Immature natural killer cell (primary cell): ENCODE data around the gene NOLC1. TPM values are rescaled to one million over a fixed set of nuclear protein-coding genes. Genes with fewer than 3 reads are reported as not detected.

ENCODE experiments used
- polyA plus RNA-seq, 3 donors: library from polyadenylated mRNA; unstranded; fragments of 300-500 nt; fragmentation: Illumina TruSeq; gene quantifications; one replicate each; pipeline ENCODE4 v1.2.3, GENCODE V29; 2021

NOLC1 gene
- polyA plus RNA-seq, 3 donors from 2014 or later = 15.1 to 80.4 (median 29.4) TPM

Other genes starting within 250 kb of the NOLC1 start
- 10 to 100 TPM; 14.4 to 19.8 (median 17.5) TPM for gene ARMH3, start 96.2 kb upstream of the NOLC1 start, polyA plus RNA-seq
- gene HPS6, start 87.0 kb upstream of the NOLC1 start, polyA plus RNA-seq = 10 to 100 TPM; 33.3 to 38.4 (median 34.0) TPM
- 10 to 100 TPM in 2 of 3 donors, 1 to 10 TPM in 1; 5.5 to 24.8 (median 24.2) TPM for gene LDB1, start 32.0 kb upstream of the NOLC1 start, polyA plus RNA-seq
- gene PPRC1, start 19.3 kb upstream of the NOLC1 start, polyA plus RNA-seq = 10 to 100 TPM in 1 of 3 donors, 1 to 10 TPM in 2; 3.8 to 10.9 (median 7.5) TPM
- not detected for gene ELOVL3, start 73.9 kb downstream of the NOLC1 start, polyA plus RNA-seq
- not detected for gene PITX3, start 89.1 kb downstream of the NOLC1 start, polyA plus RNA-seq
- 10 to 100 TPM in 1 of 3 donors, 1 to 10 TPM in 2; 3.5 to 23.2 (median 7.3) TPM for gene GBF1, start 93.1 kb downstream of the NOLC1 start, polyA plus RNA-seq
- gene NFKB2, start 243.3 kb downstream of the NOLC1 start, polyA plus RNA-seq = 10 to 100 TPM in 1 of 3 donors, 1 to 10 TPM in 2; 3.6 to 11.4 (median 5.0) TPM